Measurements from ENCODE around the gene GTF3A. TPM values are rescaled to one million over a fixed set of nuclear protein-coding genes. Genes with fewer than 3 reads are reported as not detected.

GTF3A gene
- total RNA-seq, 1 experiment from 2014 or later, result 159 TPM

GRCh38 chr13:27440408-27440807 lies 16.0 kb downstream of the GTF3A start:
- no peaks in the 10 kb centered on the region for H3K9me3 Mint-ChIP-seq (ENCODE audit: unreplicated experiment)
- no peak for TF ChIP-seq CTCF (IDR thresholded peaks at IDR 0.05; ENCODE audit: unreplicated experiment)
- no peak for DNase-seq (ENCODE audit: unreplicated experiment)
- H3K4me1 Mint-ChIP-seq (ENCODE audit: insufficient read depth, unreplicated experiment), result no peaks in the 10 kb centered on the region
- H3K27me3 Mint-ChIP-seq (ENCODE audit: insufficient read depth, unreplicated experiment), result no peaks in the 10 kb centered on the region
- POLR2A ChIA-PET, result no interaction called here
- intact Hi-C loops (cut with micrococcal nuclease), result no loop called here
- H3K4me3 Mint-ChIP-seq (ENCODE audit: unreplicated experiment), result no peak overlapping the region
- peaks cover 43% of the 10 kb centered on the region for H3K36me3 Mint-ChIP-seq (ENCODE audit: insufficient read depth, unreplicated experiment)
- CTCF ChIA-PET, result no interaction called here
- no TSS peak for BruUV-seq (replicated peaks)
- H3K27ac Mint-ChIP-seq (ENCODE audit: low read depth, unreplicated experiment), result no peak overlapping the region

- ChIA-PET CTCF (interaction anchor here (1.2 to 3.3 kb wide), 2 partner anchors 16 to 31 kb away, joined by 3 to 15 read pairs; no protein-coding TSS in a partner anchor), POLR2A (interaction anchor here (3.5 to 4.2 kb wide), 2 partner anchors 16 to 179 kb away, joined by 15 to 28 read pairs; partner anchors contain the start of genes LNX2 and POLR1D)
- no TSS peak for BruUV-seq (replicated peaks)
- DNase-seq (ENCODE audit: unreplicated experiment), result no peak
- Mint-ChIP-seq H3K27ac (ENCODE audit: low read depth, unreplicated experiment) (no peak overlapping the region), H3K36me3 (ENCODE audit: insufficient read depth, unreplicated experiment) (peaks cover 35% of the 10 kb centered on the region), H3K27me3 (ENCODE audit: insufficient read depth, unreplicated experiment) (no peaks in the 10 kb centered on the region), H3K9me3 (ENCODE audit: unreplicated experiment) (no peaks in the 10 kb centered on the region), H3K4me1 (ENCODE audit: insufficient read depth, unreplicated experiment) (no peaks in the 10 kb centered on the region), H3K4me3 (ENCODE audit: unreplicated experiment) (no peak overlapping the region)
- no peak for TF ChIP-seq CTCF (IDR thresholded peaks at IDR 0.05; ENCODE audit: unreplicated experiment)
- intact Hi-C loops (cut with micrococcal nuclease), result no loop called here
These were observed 17.7 kb downstream of the GTF3A start for GRCh38 chr13:27442071-27442647.

- no peak overlapping the region for H3K27ac Mint-ChIP-seq (ENCODE audit: low read depth, unreplicated experiment)
- peaks cover 29% of the 10 kb centered on the region for H3K36me3 Mint-ChIP-seq (ENCODE audit: insufficient read depth, unreplicated experiment)
- ChIA-PET CTCF (interaction anchor here (1.2 to 3.3 kb wide), 2 partner anchors 16 to 32 kb away, joined by 3 to 15 read pairs; no protein-coding TSS in a partner anchor), POLR2A (interaction anchor here (3.5 to 4.2 kb wide), 2 partner anchors 16 to 178 kb away, joined by 15 to 28 read pairs; partner anchors contain the start of genes LNX2 and POLR1D)
- H3K27me3 Mint-ChIP-seq (ENCODE audit: insufficient read depth, unreplicated experiment), result no peaks in the 10 kb centered on the region
- intact Hi-C loops (cut with micrococcal nuclease), result no loop called here
- DNase-seq (ENCODE audit: unreplicated experiment), result no peak
- H3K9me3 Mint-ChIP-seq (ENCODE audit: unreplicated experiment), result no peaks in the 10 kb centered on the region
- no peaks in the 10 kb centered on the region for H3K4me1 Mint-ChIP-seq (ENCODE audit: insufficient read depth, unreplicated experiment)
- TF ChIP-seq CTCF (IDR thresholded peaks at IDR 0.05; ENCODE audit: unreplicated experiment), result no peak
- no TSS peak for BruUV-seq (replicated peaks)
- no peak overlapping the region for H3K4me3 Mint-ChIP-seq (ENCODE audit: unreplicated experiment)
These were observed 18.4 kb downstream of the GTF3A start for GRCh38 chr13:27442797-27443196.

GRCh38 chr13:27446986-27447583 lies 22.7 kb downstream of the GTF3A start:
- Mint-ChIP-seq H3K36me3 (ENCODE audit: insufficient read depth, unreplicated experiment) (peaks cover 29% of the 10 kb centered on the region), H3K9me3 (ENCODE audit: unreplicated experiment) (no peaks in the 10 kb centered on the region), H3K4me3 (ENCODE audit: unreplicated experiment) (no peak overlapping the region), H3K27me3 (ENCODE audit: insufficient read depth, unreplicated experiment) (no peaks in the 10 kb centered on the region), H3K4me1 (ENCODE audit: insufficient read depth, unreplicated experiment) (peaks cover 15% of the 10 kb centered on the region), H3K27ac (ENCODE audit: low read depth, unreplicated experiment) (no peak overlapping the region)
- no TSS peak for BruUV-seq (replicated peaks)
- POLR2A ChIA-PET, result interaction anchor here (5.7 kb wide), 1 partner anchor 20 kb away, joined by 220 read pairs; the partner anchor contains the start of gene GTF3A
- CTCF ChIA-PET, result no interaction called here
- TF ChIP-seq CTCF (IDR thresholded peaks at IDR 0.05; ENCODE audit: unreplicated experiment), result no peak
- intact Hi-C loops (cut with micrococcal nuclease), result no loop called here
- DNase-seq (ENCODE audit: unreplicated experiment), result no peak
